GM18505 (cell line): ENCODE data around the gene MMRN1.

Experiments used
- ATAC-seq: cut with Tn5 transposase; IDR thresholded peaks from one replicate; pipeline ENCODE4 v1.9.1; 2021; ENCODE audit not compliant: unreplicated experiment
- POLR2A ChIP-seq: IDR thresholded peaks from 4 replicates; pipeline ENCODE4 v1.6.1; 2011; ENCODE audit warnings: borderline replicate concordance; ENCODE audit not compliant: insufficient read depth, insufficient read length; ENCODE audit errors: extremely low read depth

MMRN1 gene

DNA sequence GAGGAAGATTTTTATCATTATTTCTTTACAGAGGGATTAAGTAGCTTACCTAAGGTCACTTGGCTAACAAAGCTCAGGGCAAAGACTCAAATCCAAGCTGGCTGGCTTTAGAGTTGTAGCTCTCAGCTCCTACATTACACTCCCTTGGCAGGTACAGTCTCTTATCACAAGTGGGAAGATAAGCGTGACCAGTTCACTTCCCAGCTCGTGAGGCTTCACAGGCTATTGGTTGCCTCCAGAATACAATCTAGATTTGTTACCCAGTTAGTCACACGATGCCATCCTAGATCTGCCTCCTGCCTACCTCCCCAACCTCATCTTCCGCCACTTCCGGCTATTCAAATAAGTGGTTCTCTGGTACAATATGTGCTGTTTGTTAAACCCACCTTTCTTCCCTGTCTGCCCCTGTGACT, 3.7 kb downstream of the MMRN1 start:
- peak; percentile 55 for ATAC-seq
- no peak for TF ChIP-seq POLR2A

GRCh38 chr4:89899152-89899551, 4.5 kb downstream of the MMRN1 start:
- no peak for ATAC-seq
- no peak for TF ChIP-seq POLR2A

DNA sequence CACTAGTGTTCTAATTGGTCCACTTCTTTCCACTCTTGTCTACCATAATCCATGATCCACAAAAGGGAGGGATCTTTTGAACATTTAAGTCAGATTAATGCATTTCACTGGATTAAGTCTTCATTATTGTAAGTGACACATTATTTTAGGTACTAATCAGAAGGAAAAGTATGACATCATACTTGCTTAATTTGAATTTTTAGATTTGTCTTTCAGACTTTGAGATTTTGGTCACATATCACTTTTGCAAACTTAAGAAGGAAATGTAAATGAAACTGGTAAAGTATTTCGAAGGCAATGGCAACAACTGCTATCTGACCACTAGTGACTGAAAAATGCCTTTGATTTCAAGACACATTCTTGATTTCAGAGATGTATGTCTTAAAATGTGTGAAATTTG, 5.2 kb downstream of the MMRN1 start:
- no peak for ATAC-seq
- TF ChIP-seq POLR2A = no peak

GRCh38 chr4:89901808-89902431, 7.3 kb downstream of the MMRN1 start:
- peak; percentile 75 for ATAC-seq

GRCh38 chr4:89904524-89904923, 9.9 kb downstream of the MMRN1 start:
- no peak for TF ChIP-seq POLR2A
- no peak for ATAC-seq

GRCh38 chr4:89906316-89906715, 11.7 kb downstream of the MMRN1 start:
- TF ChIP-seq POLR2A = no peak
- ATAC-seq = no peak

DNA sequence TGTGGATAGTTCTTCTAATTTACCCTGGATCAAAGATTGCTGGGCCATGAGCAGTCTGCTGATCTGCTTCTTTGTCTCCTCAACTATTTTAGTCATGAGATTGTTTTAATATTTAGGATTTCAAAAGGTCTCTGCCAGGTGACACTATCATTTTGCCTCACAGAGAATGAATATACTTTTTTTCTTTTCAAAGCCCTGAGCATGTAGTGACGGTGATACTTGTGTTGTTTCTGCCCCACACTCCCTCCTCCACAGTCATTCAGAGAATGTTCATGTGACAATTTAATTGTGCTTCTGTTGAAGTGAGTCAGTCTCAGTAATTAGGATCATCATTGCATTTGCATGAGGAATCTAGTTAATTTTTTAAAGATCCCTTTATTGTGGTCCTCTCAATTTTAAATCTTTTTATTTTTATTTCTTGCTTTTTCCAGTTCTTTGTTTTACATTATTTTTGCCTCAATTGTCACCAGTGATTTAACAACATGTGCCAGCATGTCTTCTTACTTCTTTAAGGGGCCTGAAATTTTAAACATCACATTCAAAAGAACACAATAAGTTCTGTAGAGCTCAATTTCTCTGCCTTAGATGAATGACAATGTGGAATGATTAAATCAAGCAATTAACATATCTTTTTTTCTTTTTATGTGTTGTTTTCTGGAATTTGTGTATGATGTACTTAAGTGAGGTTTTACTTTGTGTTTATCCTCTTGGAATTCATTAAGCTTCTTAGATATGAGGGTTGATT, 12.3 kb downstream of the MMRN1 start:
- no peak for ATAC-seq
- no peak for TF ChIP-seq POLR2A

GRCh38 chr4:89909889-89910288, 15.2 kb downstream of the MMRN1 start:
- ATAC-seq = no peak
- TF ChIP-seq POLR2A = no peak

GRCh38 chr4:89913623-89914022, 19.0 kb downstream of the MMRN1 start:
- no peak for TF ChIP-seq POLR2A
- no peak for ATAC-seq

- no peak for ATAC-seq
- TF ChIP-seq POLR2A = no peak
Measured at GRCh38 chr4:89914609-89915550, 20.2 kb downstream of the MMRN1 start.

DNA sequence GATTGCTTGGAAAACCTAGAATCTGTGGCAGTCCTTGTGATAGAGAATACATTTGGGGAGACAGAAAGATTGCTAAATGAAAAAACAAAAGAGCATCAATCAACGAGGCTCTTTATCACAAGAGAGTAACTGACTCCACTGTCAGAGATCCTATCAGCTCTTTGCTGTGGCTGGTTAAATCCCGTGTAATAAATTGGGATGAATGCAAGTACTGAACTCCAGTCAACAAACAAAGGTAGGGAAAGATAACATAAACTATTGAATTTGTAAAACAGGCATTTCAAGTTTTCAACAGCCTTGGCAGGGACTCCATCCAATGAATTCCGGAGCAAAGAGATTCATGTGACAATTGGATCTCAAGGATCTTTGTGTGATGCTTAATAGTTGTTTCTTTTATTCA, 21.3 kb downstream of the MMRN1 start:
- no peak for TF ChIP-seq POLR2A
- no peak for ATAC-seq

GRCh38 chr4:89922848-89923416, 28.3 kb downstream of the MMRN1 start:
- ATAC-seq = no peak
- TF ChIP-seq POLR2A = no peak

GRCh38 chr4:89928838-89929237, 34.2 kb downstream of the MMRN1 start:
- no peak for ATAC-seq
- TF ChIP-seq POLR2A = no peak

DNA sequence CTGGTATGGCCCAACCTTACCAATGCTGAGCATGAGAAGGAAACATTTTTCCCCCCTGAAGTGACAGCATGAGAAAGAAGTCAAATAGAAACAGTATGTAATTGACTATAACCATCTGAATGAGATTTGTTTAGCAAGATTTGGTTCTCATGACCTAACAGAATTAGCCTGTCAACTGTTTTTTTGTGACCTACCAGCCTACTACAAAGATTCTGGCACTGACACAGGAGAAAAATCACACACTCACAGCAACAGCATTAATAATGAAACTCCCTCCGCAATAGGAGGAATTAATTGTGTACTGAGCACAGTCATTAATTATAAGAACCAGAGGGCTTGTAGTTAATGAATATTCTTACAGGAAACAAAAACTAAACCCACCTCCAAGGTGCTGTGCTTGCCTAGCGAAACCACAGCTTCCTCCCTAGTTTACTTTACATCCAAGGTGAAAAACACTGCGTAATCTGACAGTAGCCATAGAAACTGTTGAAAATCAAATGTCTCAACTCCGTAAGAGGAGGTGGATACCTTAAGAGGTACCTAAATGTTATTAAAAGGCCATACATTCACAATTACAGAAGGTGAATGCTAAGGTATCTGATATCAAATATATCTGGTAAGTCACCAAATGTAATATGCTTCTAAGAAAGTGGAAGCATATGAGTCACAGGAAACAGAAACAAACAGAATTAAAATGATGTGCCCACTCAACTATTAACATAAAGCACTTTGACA, 34.9 kb downstream of the MMRN1 start:
- TF ChIP-seq POLR2A = no peak
- peak; percentile 91 for ATAC-seq
